ENCODE measurements around the gene CD58.

GRCh38 chr1:116465477-116465844, 105.4 kb downstream of the CD58 start:
- no peak for TF ChIP-seq POLR2AphosphoS5 (IDR thresholded peaks at IDR 0.05)
- TF ChIP-seq CTCF (IDR thresholded peaks at IDR 0.05) = no peak
